ENCODE results near the gene SPTLC3. TPM values are rescaled to one million over a fixed set of nuclear protein-coding genes. Genes with fewer than 3 reads are reported as not detected.

The SPTLC3 gene
- total and polyA plus RNA-seq, 5 donors, result 4.2 to 16.9 (median 13.1) TPM

DNA sequence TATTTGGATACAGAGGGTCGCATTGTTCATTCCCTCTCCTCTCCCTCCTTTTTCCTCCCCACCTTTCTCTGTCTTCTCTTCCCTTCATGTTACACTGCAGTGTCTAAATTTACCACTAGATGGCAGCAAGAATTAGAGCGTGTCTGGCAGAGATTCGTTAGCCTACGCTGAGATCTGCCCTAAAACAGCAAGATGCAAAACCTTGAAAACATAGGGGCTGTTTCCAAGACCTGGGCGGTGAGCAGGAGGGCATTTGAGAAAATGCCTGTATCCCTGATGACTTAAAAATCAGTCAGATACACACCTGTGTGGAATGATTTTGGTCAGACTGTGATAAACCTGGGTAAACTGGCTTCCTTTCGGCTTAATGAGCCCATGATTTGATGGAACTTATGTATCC lies 110.8 kb downstream of the SPTLC3 start:
- no peaks in the 10 kb centered on the region for H3K27me3 ChIP-seq (ENCODE audit: control insufficient read depth, insufficient read depth)
- 19% methylated on average over 6 of the region's 6 CpGs for WGBS
- H3K9me3 ChIP-seq (ENCODE audit: control insufficient read depth, low read length), result no peaks in the 10 kb centered on the region
- ATAC-seq (peak; percentile 71 to 80), DNase-seq (no peak)
- no peaks in the 10 kb centered on the region for H3K4me1 ChIP-seq (ENCODE audit: control insufficient read depth, insufficient read depth, low read length)
- H3K27ac ChIP-seq (ENCODE audit: low read length), result no peak overlapping the region
- intact Hi-C loops (cut with DNase I), result loop anchor here in 3 of 4 donors (2.0 to 10.0 kb wide), 4 partner anchors 143 to 425 kb away; no protein-coding TSS in a partner anchor
- H3K4me3 ChIP-seq (ENCODE audit: low read length), result no peak overlapping the region

DNA sequence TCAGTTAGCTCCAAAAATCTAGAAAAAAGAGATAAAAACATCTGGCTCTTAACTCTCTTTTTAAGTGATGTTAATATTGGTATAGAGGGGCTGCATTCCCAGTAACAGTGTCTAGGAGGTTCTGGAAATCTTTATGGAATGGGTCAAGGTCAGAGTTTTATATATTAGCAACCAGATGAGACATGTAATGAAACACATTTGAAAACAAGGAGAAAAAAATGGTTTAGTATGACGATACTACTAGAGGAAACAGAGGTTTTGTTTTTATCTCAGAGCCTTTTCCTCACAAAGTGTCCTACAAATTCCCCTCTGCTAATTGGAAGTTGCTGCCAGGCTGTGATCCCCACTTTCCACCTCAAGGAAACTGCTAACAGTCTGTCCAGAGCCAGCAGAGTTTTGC lies 111.7 kb downstream of the SPTLC3 start:
- Histone ChIP-seq H3K27ac (ENCODE audit: low read length) (no peak overlapping the region), H3K4me3 (ENCODE audit: low read length) (no peak overlapping the region), H3K4me1 (ENCODE audit: control insufficient read depth, insufficient read depth, low read length) (no peaks in the 10 kb centered on the region), H3K9me3 (ENCODE audit: control insufficient read depth, low read length) (no peaks in the 10 kb centered on the region), H3K27me3 (ENCODE audit: control insufficient read depth, insufficient read depth) (no peaks in the 10 kb centered on the region)
- no peak for ATAC-seq
- no peak for DNase-seq
- 48% methylated on average over 1 of the region's 1 CpG for WGBS
- intact Hi-C loops (cut with DNase I), result loop anchor here in 1 of 4 donors (5.0 to 10.0 kb wide), 2 partner anchors 182 to 414 kb away; no protein-coding TSS in a partner anchor

DNA sequence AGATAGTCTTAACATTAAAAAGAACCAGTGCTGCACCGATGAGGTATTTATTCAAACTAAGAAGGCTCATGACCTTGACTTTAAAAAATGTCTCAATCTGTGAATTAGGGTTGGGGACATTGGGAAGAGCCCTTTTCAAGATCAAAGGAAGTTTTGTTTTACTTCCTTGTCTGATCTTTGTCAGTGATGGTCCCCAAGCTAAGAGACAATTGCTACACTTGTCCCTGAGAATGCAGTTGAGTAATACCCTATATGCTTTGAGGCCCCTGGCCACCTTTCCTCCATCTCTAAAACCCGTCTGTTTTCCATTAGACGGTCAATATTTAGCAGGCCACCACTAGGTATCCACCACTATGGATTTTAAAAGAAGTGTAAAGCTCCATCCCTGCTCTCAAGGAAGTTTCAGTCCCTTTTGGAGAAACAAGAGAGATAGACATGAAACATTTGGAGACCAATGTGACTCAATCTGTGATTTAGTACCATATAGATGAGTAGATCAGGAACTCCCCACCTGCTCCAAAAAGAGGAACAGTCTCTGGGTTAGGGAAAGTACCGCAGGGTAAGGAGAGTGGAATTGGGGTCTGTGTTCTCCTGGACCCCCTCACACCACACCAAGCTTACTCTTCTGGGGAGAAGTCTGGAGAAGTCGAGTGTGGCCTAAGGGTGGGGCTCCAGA lies 113.2 kb downstream of the SPTLC3 start:
- H3K4me1 ChIP-seq (ENCODE audit: control insufficient read depth, insufficient read depth, low read length), result no peaks in the 10 kb centered on the region
- no peaks in the 10 kb centered on the region for H3K27me3 ChIP-seq (ENCODE audit: control insufficient read depth, insufficient read depth)
- WGBS, result 85% methylated on average over 5 of the region's 5 CpGs
- no peak for DNase-seq
- intact Hi-C loops (cut with DNase I), result loop anchor here in 1 of 4 donors (5.0 to 10.0 kb wide), 2 partner anchors 180 to 413 kb away; no protein-coding TSS in a partner anchor
- no peak for ATAC-seq
- H3K27ac ChIP-seq (ENCODE audit: low read length), result no peak overlapping the region
- no peaks in the 10 kb centered on the region for H3K9me3 ChIP-seq (ENCODE audit: control insufficient read depth, low read length)
- H3K4me3 ChIP-seq (ENCODE audit: low read length), result no peak overlapping the region

DNA sequence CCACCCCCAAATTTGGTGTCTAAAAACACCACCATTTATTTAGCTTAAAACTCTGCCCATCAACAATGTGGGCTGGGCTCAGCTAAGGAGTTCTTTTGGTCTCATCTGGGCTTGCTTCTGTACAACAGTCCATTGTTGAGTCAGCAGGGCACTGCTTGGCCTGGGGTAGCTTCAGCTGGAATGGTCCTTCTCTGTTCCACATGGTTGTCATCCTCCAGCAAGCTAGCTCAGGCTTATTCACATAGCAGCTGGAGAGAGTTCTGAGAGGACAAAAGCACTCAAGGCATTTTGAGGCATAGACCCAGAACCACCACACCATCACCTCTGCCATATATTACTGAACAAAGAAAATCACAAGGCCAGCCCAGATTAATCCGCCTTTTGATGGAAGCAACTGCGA lies 116.7 kb downstream of the SPTLC3 start:
- intact Hi-C loops (cut with DNase I), result loop anchor here in 1 of 4 donors (10.0 kb wide), 1 partner anchor 409 kb away; no protein-coding TSS in a partner anchor
- no peaks in the 10 kb centered on the region for H3K4me1 ChIP-seq (ENCODE audit: control insufficient read depth, insufficient read depth, low read length)
- WGBS, result 97% methylated on average over 2 of the region's 2 CpGs

DNA sequence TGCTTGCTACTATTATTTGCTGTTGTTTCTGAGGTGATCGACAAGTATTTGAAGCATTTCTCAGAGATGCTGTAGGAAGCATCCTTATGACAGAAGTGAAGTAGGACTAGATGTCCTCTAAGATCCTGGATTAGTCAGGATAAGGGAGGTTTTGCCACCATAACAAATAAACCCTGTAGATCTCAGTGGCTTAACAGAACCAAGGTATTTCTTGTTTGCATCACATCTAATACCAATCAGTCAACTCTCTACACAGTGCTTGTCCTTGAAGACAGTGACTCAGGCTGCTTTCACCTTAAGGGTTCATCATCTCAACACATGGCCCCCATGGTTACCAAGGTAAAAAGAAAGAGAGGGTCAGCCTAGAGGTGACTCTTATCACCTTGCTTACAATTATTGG lies 119.4 kb downstream of the SPTLC3 start:
- H3K4me1 ChIP-seq (ENCODE audit: control insufficient read depth, insufficient read depth, low read length), result no peaks in the 10 kb centered on the region
- no peak for ATAC-seq
- no peaks in the 10 kb centered on the region for H3K27me3 ChIP-seq (ENCODE audit: control insufficient read depth, insufficient read depth)
- intact Hi-C loops (cut with DNase I), result loop anchor here in 1 of 4 donors (10.0 kb wide), 1 partner anchor 407 kb away; no protein-coding TSS in a partner anchor
- H3K9me3 ChIP-seq (ENCODE audit: control insufficient read depth, low read length), result no peaks in the 10 kb centered on the region
- no peak overlapping the region for H3K4me3 ChIP-seq (ENCODE audit: low read length)
- H3K27ac ChIP-seq (ENCODE audit: low read length), result no peak overlapping the region
- no peak for DNase-seq
- WGBS, result 98% methylated on average over 1 of the region's 1 CpG

More for the DNA sequence above, 116.7 kb downstream of the SPTLC3 start:
- DNase-seq (no peak), ATAC-seq (no peak)
- H3K27me3 ChIP-seq (ENCODE audit: control insufficient read depth, insufficient read depth), result no peaks in the 10 kb centered on the region
- H3K4me3 ChIP-seq (ENCODE audit: low read length), result no peak overlapping the region
- H3K27ac ChIP-seq (ENCODE audit: low read length), result no peak overlapping the region
- H3K9me3 ChIP-seq (ENCODE audit: control insufficient read depth, low read length), result no peaks in the 10 kb centered on the region

DNA sequence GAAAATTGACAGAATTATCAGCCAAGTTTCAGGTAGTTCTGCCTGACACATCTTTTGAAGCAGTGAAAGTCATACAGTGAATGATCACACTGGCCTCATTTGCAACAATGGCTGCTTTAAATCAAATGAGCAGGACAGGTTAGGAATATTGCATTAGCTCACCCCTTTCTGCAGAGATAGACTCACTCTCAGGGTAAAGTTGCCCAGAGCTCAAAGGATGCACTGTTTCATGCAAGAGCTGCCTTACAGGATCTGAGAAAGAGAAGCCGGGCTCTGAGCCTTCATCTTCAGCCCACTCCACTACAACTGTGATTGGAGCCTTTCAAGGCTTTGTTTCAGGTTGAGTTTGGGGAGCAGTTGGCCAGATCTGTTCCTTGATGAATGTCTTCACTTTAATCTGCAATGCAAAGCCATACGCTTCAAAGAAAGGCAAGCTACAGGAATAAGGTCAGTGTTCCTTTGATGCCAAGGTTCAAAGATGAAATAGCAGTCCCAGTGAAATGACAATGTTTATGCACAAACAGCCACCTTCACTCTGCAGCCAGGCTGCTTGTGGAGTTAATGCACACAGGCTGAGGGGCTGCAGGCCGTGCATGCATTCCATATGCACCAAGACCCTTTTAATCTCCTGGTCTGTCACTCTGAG lies 121.4 kb downstream of the SPTLC3 start:
- Histone ChIP-seq H3K27me3 (ENCODE audit: control insufficient read depth, insufficient read depth) (no peaks in the 10 kb centered on the region), H3K4me1 (ENCODE audit: control insufficient read depth, insufficient read depth, low read length) (no peaks in the 10 kb centered on the region), H3K9me3 (ENCODE audit: control insufficient read depth, low read length) (no peaks in the 10 kb centered on the region), H3K27ac (ENCODE audit: low read length) (no peak overlapping the region), H3K4me3 (ENCODE audit: low read length) (no peak overlapping the region)
- intact Hi-C loops (cut with DNase I), result no loop called here
- no peak for DNase-seq
- 78% methylated on average over 3 of the region's 3 CpGs for WGBS
- ATAC-seq, result no peak

DNA sequence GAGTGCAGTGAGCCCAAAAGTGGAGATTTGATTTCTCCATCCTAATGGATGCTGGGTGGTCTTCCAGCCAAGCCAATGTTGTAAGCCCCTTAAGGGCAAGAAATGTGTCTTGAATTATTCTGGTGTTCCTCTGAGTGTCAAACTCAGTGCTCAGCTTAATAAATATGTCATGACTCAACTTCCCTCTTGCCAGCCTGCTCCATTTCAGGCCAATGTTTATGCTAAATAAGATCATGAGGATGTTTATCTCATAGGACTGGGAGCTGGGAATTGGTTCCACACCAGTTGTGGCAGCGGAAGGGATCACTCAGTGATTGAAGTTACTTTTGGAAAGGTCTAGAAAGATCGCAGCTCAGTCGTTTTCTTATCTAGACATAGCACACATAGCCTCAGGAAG lies 121.9 kb downstream of the SPTLC3 start:
- Histone ChIP-seq H3K9me3 (ENCODE audit: control insufficient read depth, low read length) (no peaks in the 10 kb centered on the region), H3K4me3 (ENCODE audit: low read length) (no peak overlapping the region), H3K27ac (ENCODE audit: low read length) (no peak overlapping the region), H3K4me1 (ENCODE audit: control insufficient read depth, insufficient read depth, low read length) (no peaks in the 10 kb centered on the region), H3K27me3 (ENCODE audit: control insufficient read depth, insufficient read depth) (no peaks in the 10 kb centered on the region)
- DNase-seq, result no peak
- no peak for ATAC-seq
- 74% methylated on average over 3 of the region's 3 CpGs for WGBS
- intact Hi-C loops (cut with DNase I), result no loop called here

DNA sequence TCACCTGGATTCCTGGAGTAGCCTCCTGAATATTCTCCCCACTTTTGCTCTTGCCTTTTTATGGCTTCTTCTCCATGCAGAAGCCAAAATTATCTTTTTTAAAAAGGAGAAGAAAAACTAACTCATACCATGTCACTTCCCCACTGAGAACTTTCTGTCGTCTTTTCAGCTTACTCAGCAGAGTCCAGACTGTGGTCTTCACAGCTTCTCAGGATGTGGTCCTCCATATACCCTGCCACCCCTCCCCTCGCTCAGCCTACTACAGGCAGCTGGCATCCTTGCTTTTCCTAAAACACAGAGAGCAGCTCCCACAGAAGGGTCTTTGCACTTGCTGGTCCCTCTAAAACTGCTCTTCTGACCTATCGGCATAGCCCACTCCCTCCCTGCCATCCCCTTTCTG lies 122.9 kb downstream of the SPTLC3 start:
- DNase-seq, result no peak
- H3K27ac ChIP-seq (ENCODE audit: low read length), result no peak overlapping the region
- WGBS, result 83% methylated on average over 3 of the region's 3 CpGs
- no peaks in the 10 kb centered on the region for H3K4me1 ChIP-seq (ENCODE audit: control insufficient read depth, insufficient read depth, low read length)
- H3K9me3 ChIP-seq (ENCODE audit: control insufficient read depth, low read length), result no peaks in the 10 kb centered on the region
- ATAC-seq, result no peak
- intact Hi-C loops (cut with DNase I), result no loop called here
- H3K27me3 ChIP-seq (ENCODE audit: control insufficient read depth, insufficient read depth), result no peaks in the 10 kb centered on the region
- H3K4me3 ChIP-seq (ENCODE audit: low read length), result no peak overlapping the region

DNA sequence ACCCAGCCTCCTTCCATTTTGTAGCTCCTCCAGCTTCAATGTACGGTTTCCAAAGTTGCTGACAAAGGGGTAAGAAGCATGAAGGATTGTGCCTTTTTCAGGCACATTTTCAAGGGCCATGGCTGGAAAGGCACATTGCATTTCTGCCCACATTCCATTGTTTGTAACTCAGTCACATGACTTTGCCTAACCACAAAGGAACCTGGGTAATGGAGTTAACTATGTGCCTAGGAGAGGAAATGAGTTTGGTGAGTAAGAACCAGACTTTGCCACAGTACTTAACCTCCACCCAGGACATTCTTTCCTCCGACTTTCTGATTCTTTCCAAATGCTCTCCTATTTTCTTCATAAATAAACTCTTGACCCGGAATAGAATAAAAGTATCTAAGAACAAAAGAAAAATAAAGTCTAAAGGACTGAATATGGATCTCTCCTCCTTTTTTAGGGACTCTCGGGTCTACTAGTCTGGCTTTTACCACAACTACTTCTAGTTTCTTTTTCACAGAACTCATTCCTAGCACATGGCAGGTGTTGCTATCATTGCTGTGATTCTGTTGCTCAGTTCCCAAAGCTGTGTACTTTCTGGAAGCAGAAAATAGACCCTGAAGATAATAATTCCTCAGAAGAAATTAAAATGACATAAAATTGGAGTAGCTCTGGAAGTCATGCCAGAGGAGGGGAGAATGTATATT lies 130.8 kb downstream of the SPTLC3 start:
- H3K4me3 ChIP-seq (ENCODE audit: low read length), result no peak overlapping the region
- intact Hi-C loops (cut with DNase I), result no loop called here
- no peak for DNase-seq
- whole genome bisulfite sequencing, result 87% methylated on average over 4 of the region's 4 CpGs
- H3K27me3 ChIP-seq (ENCODE audit: control insufficient read depth, insufficient read depth), result no peaks in the 10 kb centered on the region
- ATAC-seq, result no peak
- H3K4me1 ChIP-seq (ENCODE audit: control insufficient read depth, insufficient read depth, low read length), result no peaks in the 10 kb centered on the region
- H3K27ac ChIP-seq (ENCODE audit: low read length), result no peak overlapping the region
- H3K9me3 ChIP-seq (ENCODE audit: control insufficient read depth, low read length), result no peaks in the 10 kb centered on the region

DNA sequence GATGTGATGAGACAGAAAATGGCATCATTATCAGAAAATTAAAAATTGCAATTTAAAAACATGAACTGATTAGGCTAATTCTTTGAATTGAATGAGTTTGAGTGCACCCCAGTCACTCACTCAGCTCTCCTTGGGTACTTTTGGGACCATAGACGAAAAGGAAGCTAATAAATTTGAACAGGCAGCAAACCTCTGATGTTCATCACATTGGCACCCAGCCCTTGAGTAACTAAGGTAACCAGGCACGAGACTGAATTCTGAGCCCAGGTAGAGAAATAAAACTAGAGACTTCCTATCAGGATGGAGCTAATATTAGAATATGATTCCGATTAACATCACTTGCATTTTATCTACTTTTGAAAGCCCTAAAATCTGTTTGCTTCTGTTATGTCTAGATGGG lies 131.4 kb downstream of the SPTLC3 start:
- 73% methylated on average over 3 of the region's 3 CpGs for WGBS
- intact Hi-C loops (cut with DNase I), result no loop called here
- H3K9me3 ChIP-seq (ENCODE audit: control insufficient read depth, low read length), result no peaks in the 10 kb centered on the region
- H3K27ac ChIP-seq (ENCODE audit: low read length), result no peak overlapping the region
- ATAC-seq (no peak), DNase-seq (no peak)
- no peaks in the 10 kb centered on the region for H3K27me3 ChIP-seq (ENCODE audit: control insufficient read depth, insufficient read depth)
- no peaks in the 10 kb centered on the region for H3K4me1 ChIP-seq (ENCODE audit: control insufficient read depth, insufficient read depth, low read length)
- H3K4me3 ChIP-seq (ENCODE audit: low read length), result no peak overlapping the region

DNA sequence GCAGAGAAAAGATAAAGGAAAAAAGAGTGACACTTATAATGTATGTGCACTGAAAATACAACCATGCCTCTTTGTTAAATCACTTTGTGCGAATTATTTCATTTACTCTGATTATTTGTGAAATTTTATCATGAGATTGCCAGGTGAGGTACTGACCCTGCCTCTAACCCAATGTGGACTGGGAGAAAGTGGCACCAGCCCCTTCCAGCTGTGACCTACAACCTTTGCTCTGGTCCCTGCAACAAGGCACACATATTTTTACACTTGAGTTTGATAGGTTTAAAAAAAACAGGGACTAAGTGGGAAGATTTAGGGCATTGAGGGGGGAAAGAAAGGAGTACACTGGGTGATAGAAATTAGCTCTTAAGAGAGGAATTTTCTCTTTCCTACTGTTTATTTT lies 132.0 kb downstream of the SPTLC3 start:
- Histone ChIP-seq H3K27ac (ENCODE audit: low read length) (no peak overlapping the region), H3K4me3 (ENCODE audit: low read length) (no peak overlapping the region), H3K4me1 (ENCODE audit: control insufficient read depth, insufficient read depth, low read length) (no peaks in the 10 kb centered on the region), H3K27me3 (ENCODE audit: control insufficient read depth, insufficient read depth) (no peaks in the 10 kb centered on the region), H3K9me3 (ENCODE audit: control insufficient read depth, low read length) (no peaks in the 10 kb centered on the region)
- DNase-seq (no peak), ATAC-seq (no peak)
- intact Hi-C loops (cut with DNase I), result no loop called here
- WGBS, result 97% methylated on average over 1 of the region's 1 CpG

Data from right cardiac atrium (tissue), 5 donors.